ENCODE measurements around the gene BSPRY. TPM values are rescaled to one million over a fixed set of nuclear protein-coding genes. Genes with fewer than 3 reads are reported as not detected.

The BSPRY gene
- total RNA-seq, 1 experiment from 2014 or later: 6.4 TPM

- TF ChIP-seq MLX (CRISPR knock-in tag; IDR thresholded peaks at IDR 0.05): no peak
Observed at GRCh38 chr9:113337714-113338113, 11.6 kb upstream of the BSPRY start (continued).

GRCh38 chr9:113340011-113340699 lies 9.2 kb upstream of the BSPRY start, which contains the start of gene WDR31:
Gene WDR31, minus strand, starts transcription at chr9:113340275. Its CDS starts 8,253 bp downstream, at chr9:113332022.
- H3K4me3 Mint-ChIP-seq: peak within 1 kb of the TSS; percentile 77
- ChIA-PET POLR2A (interaction anchor here (0.9 to 1.8 kb wide), 8 partner anchors 9 to 70 kb away, joined by 3 to 15 read pairs (median 4); partner anchors contain the start of genes ALAD, BSPRY, C9orf43 and CDC26), CTCF (interaction anchor here (0.6 to 2.3 kb wide), 10 partner anchors 9 to 318 kb away, joined by 3 to 17 read pairs (median 4); partner anchors contain the start of genes ALAD, BSPRY, CDC26 and HDHD3)
- peaks cover 48% of the 10 kb centered on the region for H3K27me3 Mint-ChIP-seq (ENCODE audit: low read depth)
- no peak within 1 kb of the TSS for H3K27ac Mint-ChIP-seq
- peak; percentile 98 for ATAC-seq
- DNase-seq (ENCODE audit: low spot score): peak; percentile 86
- H3K9me3 Mint-ChIP-seq: no peaks in the 10 kb centered on the region
- no peaks in the 10 kb centered on the region for H3K36me3 Mint-ChIP-seq
- peaks cover 5% of the 10 kb centered on the region for H3K4me1 Mint-ChIP-seq
- no peak for TF ChIP-seq TP53 (CRISPR knock-in tag; IDR thresholded peaks at IDR 0.05)
- no peak for TF ChIP-seq ZNF219 (CRISPR knock-in tag; IDR thresholded peaks at IDR 0.05; ENCODE audit: borderline replicate concordance)
- no peak for TF ChIP-seq ZNF317 (CRISPR knock-in tag; IDR thresholded peaks at IDR 0.05; ENCODE audit: borderline replicate concordance, low read depth)
- 0 out of 2 replicates have a peak, but pooled peaks have one; percentile 13 for TF ChIP-seq ZNF423 (CRISPR knock-in tag; IDR thresholded peaks at IDR 0.05)
- TF ChIP-seq ZNF263 (CRISPR knock-in tag; IDR thresholded peaks at IDR 0.05; ENCODE audit: low read depth): no peak
- peak; percentile 33; the same call in 1 of the 2 replicates for TF ChIP-seq ARID4B (CRISPR knock-in tag; IDR thresholded peaks at IDR 0.05; ENCODE audit: borderline replicate concordance)
- TF ChIP-seq SP1 (CRISPR knock-in tag; conservative IDR thresholded peaks at IDR 0.05): peak; percentile 94
- TF ChIP-seq ATF6 (CRISPR knock-in tag; IDR thresholded peaks at IDR 0.05): no peak
- TF ChIP-seq JAZF1 (CRISPR knock-in tag; IDR thresholded peaks at IDR 0.05): no peak
- no peak for TF ChIP-seq ATF2 (CRISPR knock-in tag; IDR thresholded peaks at IDR 0.05; ENCODE audit: borderline replicate concordance, low read depth)
- peak; percentile 86 for TF ChIP-seq MAX (CRISPR knock-in tag; IDR thresholded peaks at IDR 0.05)
- peak; percentile 59 for TF ChIP-seq FOXK1 (CRISPR knock-in tag; IDR thresholded peaks at IDR 0.05)
- TF ChIP-seq ZNF396 (CRISPR knock-in tag; IDR thresholded peaks at IDR 0.05; ENCODE audit: borderline replicate concordance): no peak
- TF ChIP-seq CREM (CRISPR knock-in tag; IDR thresholded peaks at IDR 0.05): peak; percentile 64; the same call in 1 of the 2 replicates
- TF ChIP-seq ZNF138 (CRISPR knock-in tag; conservative IDR thresholded peaks at IDR 0.05): no peak
- 0 out of 2 replicates have a peak, but pooled peaks have one; percentile 46 for TF ChIP-seq IRF1 (CRISPR knock-in tag; IDR thresholded peaks at IDR 0.05)
- no peak for TF ChIP-seq RELA (CRISPR knock-in tag; IDR thresholded peaks at IDR 0.05; ENCODE audit: borderline replicate concordance)
- peak; percentile 67; the same call in 1 of the 2 replicates for TF ChIP-seq MYBL2 (CRISPR knock-in tag; IDR thresholded peaks at IDR 0.05)
- peak; percentile 89; the same call in 1 of the 2 replicates for TF ChIP-seq TEAD1 (CRISPR knock-in tag; IDR thresholded peaks at IDR 0.05)
- peak; percentile 84 for TF ChIP-seq FOXP4 (CRISPR knock-in tag; IDR thresholded peaks at IDR 0.05)
- TF ChIP-seq PREB (CRISPR knock-in tag; IDR thresholded peaks at IDR 0.05; ENCODE audit: borderline replicate concordance): no peak

All from WTC11 (cell line).